Stomach (tissue), 4 donors: ENCODE measurements around the gene CD36.

Experiments
- EP300 ChIP-seq: sonication (generic); formaldehyde crosslinking; IDR thresholded peaks from one replicate; pipeline ENCODE4 v1.6.1; 2017; ENCODE audit warnings: antibody characterized with exemption
- POLR2A ChIP-seq, 4 donors: fragments of 450-650 bp; IDR thresholded peaks; one replicate each; pipeline ENCODE4 v1.6.1; 2016; ENCODE audit warnings: antibody characterized with exemption in 4 of 4, control low read depth in 2 of 4, mild to moderate bottlenecking in 1 of 4, moderate library complexity in 1 of 4
- POLR2AphosphoS5 ChIP-seq, 3 donors: sonication (generic); formaldehyde crosslinking; IDR thresholded peaks; one replicate each; pipeline ENCODE4 v1.6.1; 2016; ENCODE audit warnings: antibody characterized with exemption in 3 of 3
- TF ChIP-seq, protein P1 (sequence below), 7 experiments: fragments of 450-650 bp in 4 of 7; fragments of 200-600 bp in 3 of 7; sonication (generic) in 3 of 7; IDR thresholded peaks; one replicate each; pipeline ENCODE4 v1.5.1; 2016 to 2019; ENCODE audit warnings: antibody characterized with exemption in 7 of 7, control low read depth in 2 of 7, mild to moderate bottlenecking in 1 of 7

DNA sequence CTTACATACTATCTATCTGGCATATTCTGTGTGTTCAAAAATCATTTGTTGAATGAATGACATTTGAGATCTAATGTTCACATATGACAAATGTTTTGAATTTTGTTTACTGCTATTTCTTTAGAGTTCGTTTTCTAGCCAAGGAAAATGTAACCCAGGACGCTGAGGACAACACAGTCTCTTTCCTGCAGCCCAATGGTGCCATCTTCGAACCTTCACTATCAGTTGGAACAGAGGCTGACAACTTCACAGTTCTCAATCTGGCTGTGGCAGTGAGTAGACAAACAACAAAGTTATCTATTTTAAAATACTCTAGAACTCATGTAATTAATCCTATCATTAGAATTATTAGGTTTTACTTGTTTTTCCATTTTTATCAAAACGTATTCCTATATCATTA lies 22.5 kb downstream of the CD36 start:
- TF ChIP-seq POLR2A (IDR thresholded peaks at IDR 0.05) = no peak
- TF ChIP-seq, protein P1, sequence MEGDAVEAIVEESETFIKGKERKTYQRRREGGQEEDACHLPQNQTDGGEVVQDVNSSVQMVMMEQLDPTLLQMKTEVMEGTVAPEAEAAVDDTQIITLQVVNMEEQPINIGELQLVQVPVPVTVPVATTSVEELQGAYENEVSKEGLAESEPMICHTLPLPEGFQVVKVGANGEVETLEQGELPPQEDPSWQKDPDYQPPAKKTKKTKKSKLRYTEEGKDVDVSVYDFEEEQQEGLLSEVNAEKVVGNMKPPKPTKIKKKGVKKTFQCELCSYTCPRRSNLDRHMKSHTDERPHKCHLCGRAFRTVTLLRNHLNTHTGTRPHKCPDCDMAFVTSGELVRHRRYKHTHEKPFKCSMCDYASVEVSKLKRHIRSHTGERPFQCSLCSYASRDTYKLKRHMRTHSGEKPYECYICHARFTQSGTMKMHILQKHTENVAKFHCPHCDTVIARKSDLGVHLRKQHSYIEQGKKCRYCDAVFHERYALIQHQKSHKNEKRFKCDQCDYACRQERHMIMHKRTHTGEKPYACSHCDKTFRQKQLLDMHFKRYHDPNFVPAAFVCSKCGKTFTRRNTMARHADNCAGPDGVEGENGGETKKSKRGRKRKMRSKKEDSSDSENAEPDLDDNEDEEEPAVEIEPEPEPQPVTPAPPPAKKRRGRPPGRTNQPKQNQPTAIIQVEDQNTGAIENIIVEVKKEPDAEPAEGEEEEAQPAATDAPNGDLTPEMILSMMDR (IDR thresholded peaks at IDR 0.05) = no peak
- no peak for TF ChIP-seq POLR2AphosphoS5 (IDR thresholded peaks at IDR 0.05)
- TF ChIP-seq EP300 = no peak
